Fibroblast of lung (primary cell): ENCODE measurements around the gene CYP4F8.

Experiments
- CTCF ChIP-seq, 2 donors: IDR thresholded peaks in 1 of 2; conservative IDR thresholded peaks in 1 of 2; 1 replicate in 1 of 2; 2 replicates in 1 of 2; pipeline ENCODE4 v1.5.1; 2011 to 2012; ENCODE audit warnings: low read length in 2 of 2, control low read depth in 1 of 2, inconsistent platforms in 1 of 2, low read depth in 1 of 2, mild to moderate bottlenecking in 1 of 2
- EZH2 ChIP-seq: IDR thresholded peaks from 2 replicates; pipeline ENCODE4 v1.5.1; 2012; ENCODE audit warnings: low read length, control low read depth, mild to moderate bottlenecking; ENCODE audit errors: missing control alignments

GRCh38 chr19:15634105-15634504 is 19.1 kb downstream of the CYP4F8 start:
- no peak for TF ChIP-seq CTCF (conservative IDR thresholded peaks at IDR 0.05 in 1 of 2, IDR thresholded peaks at IDR 0.05 in 1 of 2; ENCODE audit: low read depth in 1 of 2, low read length in 2 of 2)
- no peak for TF ChIP-seq EZH2
